GM12878 (cell line): ENCODE results near the gene NFASC.

Experiments used
- CHD2 ChIP-seq: IDR thresholded peaks from 2 replicates; pipeline ENCODE4 v1.6.1; 2011; ENCODE audit warnings: low read depth, low read length, improper control_type of control experiment, borderline replicate concordance
- EZH2 ChIP-seq: IDR thresholded peaks from 2 replicates; pipeline ENCODE4 v1.6.1; 2012; ENCODE audit warnings: low read depth, mild to moderate bottlenecking, control low read depth, inconsistent platforms, low read length, borderline replicate concordance; ENCODE audit not compliant: control insufficient read depth
- FOS ChIP-seq: IDR thresholded peaks from 3 replicates; pipeline ENCODE4 v1.6.1; 2011; ENCODE audit warnings: borderline replicate concordance; ENCODE audit not compliant: insufficient read length; ENCODE audit errors: extremely low read depth
- POLR2A ChIP-seq: IDR thresholded peaks from 2 replicates; pipeline ENCODE4 v1.6.1; 2011; ENCODE audit warnings: low read depth, mild to moderate bottlenecking, low read length
- RAD21 ChIP-seq: IDR thresholded peaks from 2 replicates; pipeline ENCODE4 v1.6.1; 2011; ENCODE audit warnings: mild to moderate bottlenecking, low read depth, low read length, moderate library complexity; ENCODE audit not compliant: insufficient read depth
- SIX5 ChIP-seq: IDR thresholded peaks from 2 replicates; pipeline ENCODE4 v1.6.1; 2011; ENCODE audit warnings: mild to moderate bottlenecking, low read depth, low read length, moderate library complexity; ENCODE audit not compliant: severe bottlenecking
- SPI1 ChIP-seq: IDR thresholded peaks from 2 replicates; pipeline ENCODE4 v1.6.1; 2011; ENCODE audit warnings: low read depth, mild to moderate bottlenecking, low read length, moderate library complexity, borderline replicate concordance; ENCODE audit not compliant: insufficient read depth
- ZSCAN29 ChIP-seq: fragments of 450-650 bp; IDR thresholded peaks from 2 replicates; pipeline ENCODE4 v1.6.1; 2017; ENCODE audit warnings: mild to moderate bottlenecking, moderate library complexity
- TF ChIP-seq, protein P1 (sequence below), 3 experiments: IDR thresholded peaks in 2 of 3; conservative IDR thresholded peaks in 1 of 3; 2 replicates each; pipeline ENCODE4 v1.5.1; 2011; ENCODE audit warnings: low read depth in 3 of 3, low read length in 3 of 3, mild to moderate bottlenecking in 3 of 3, control low read depth in 2 of 3, moderate library complexity in 2 of 3, inconsistent platforms in 1 of 3, mixed read lengths in 1 of 3; ENCODE audit not compliant: control insufficient read depth in 2 of 3, insufficient read depth in 1 of 3; ENCODE audit errors: extremely low read depth in 1 of 3

DNA sequence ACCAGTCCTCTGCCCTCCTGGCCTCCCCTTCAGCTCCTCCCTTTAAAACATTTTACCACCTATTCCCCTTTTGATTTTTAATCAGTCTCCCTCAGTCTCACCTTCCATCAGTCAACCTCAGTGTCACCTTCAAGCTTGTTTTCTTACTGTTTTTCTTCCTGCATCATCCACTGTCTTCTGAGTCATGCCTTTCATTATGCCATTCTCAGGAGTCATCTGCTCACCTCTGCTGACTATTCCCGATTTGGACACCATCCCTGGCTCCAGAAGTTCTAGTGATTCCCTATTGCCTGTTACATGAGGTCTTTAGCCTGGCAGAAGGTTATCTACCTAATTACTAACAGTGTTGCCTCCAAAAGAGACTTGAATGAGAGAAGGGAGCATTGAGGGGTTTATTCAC, 23.9 kb downstream of the NFASC start:
- TF ChIP-seq FOS = no peak
- TF ChIP-seq SIX5 = no peak
- TF ChIP-seq, protein P1, sequence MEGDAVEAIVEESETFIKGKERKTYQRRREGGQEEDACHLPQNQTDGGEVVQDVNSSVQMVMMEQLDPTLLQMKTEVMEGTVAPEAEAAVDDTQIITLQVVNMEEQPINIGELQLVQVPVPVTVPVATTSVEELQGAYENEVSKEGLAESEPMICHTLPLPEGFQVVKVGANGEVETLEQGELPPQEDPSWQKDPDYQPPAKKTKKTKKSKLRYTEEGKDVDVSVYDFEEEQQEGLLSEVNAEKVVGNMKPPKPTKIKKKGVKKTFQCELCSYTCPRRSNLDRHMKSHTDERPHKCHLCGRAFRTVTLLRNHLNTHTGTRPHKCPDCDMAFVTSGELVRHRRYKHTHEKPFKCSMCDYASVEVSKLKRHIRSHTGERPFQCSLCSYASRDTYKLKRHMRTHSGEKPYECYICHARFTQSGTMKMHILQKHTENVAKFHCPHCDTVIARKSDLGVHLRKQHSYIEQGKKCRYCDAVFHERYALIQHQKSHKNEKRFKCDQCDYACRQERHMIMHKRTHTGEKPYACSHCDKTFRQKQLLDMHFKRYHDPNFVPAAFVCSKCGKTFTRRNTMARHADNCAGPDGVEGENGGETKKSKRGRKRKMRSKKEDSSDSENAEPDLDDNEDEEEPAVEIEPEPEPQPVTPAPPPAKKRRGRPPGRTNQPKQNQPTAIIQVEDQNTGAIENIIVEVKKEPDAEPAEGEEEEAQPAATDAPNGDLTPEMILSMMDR (IDR thresholded peaks at IDR 0.05 in 2 of 3, conservative IDR thresholded peaks at IDR 0.05 in 1 of 3; ENCODE audit: control insufficient read depth in 2 of 3, extremely low read depth in 1 of 3, insufficient read depth in 1 of 3, low read depth in 3 of 3, low read length in 3 of 3) = no peak
- no peak for TF ChIP-seq EZH2
- no peak for TF ChIP-seq RAD21
- TF ChIP-seq SPI1 = no peak
- no peak for TF ChIP-seq POLR2A
- no peak for TF ChIP-seq ZSCAN29
- TF ChIP-seq CHD2 = no peak
